ENCODE measurements around the gene DRC7. TPM values are rescaled to one million over a fixed set of nuclear protein-coding genes. Genes with fewer than 3 reads are reported as not detected.
A peak's percentile ranks its signal among the peaks of the same experiment; 100 is the strongest.
"Not testable (repeated sequence)": the region's sequence is repeated elsewhere in the genome, so short reads cannot be mapped to it uniquely, and the experiment has no call there.

DRC7 gene
- total RNA-seq, 1 donor from 2014 or later: 2.9 TPM

DNA sequence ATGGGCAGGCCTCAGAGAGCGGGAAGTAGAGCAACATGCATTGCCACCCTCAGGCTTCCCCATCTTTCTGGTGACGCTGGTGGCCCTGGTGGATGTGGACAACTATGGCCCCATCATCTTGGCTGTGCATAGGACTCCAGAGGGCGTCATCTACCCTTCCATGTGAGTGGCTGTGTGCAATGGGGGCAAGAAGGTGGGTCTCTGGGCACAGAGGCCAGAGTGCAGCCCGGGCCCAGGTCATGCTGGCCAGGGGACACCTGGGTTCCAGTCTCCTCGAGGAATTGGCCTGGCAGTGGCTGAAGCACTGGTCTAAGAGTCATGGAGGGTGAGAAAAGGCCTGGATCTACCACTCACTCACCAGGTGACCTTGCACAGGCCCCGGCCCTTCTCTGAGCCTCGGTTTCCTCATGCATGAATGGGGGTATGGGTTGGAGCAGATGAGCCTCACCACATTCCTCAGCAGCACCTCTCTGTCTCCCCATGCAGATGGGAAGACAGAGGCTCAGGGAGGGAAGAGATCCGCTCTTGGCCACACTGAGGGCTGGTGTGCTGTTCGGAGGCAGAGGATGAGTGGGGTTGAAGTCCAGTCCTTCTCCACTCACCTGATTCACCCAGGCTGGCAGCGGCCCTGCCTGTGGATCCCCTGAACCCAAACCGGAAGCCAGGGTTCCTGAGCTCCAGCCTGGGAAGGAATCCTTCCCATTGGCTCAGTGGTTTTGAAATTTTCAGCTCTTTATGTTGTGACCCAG is 33.7 kb upstream of the DRC7 start:
- DNase-seq (ENCODE audit: low read depth): no peak

DNA sequence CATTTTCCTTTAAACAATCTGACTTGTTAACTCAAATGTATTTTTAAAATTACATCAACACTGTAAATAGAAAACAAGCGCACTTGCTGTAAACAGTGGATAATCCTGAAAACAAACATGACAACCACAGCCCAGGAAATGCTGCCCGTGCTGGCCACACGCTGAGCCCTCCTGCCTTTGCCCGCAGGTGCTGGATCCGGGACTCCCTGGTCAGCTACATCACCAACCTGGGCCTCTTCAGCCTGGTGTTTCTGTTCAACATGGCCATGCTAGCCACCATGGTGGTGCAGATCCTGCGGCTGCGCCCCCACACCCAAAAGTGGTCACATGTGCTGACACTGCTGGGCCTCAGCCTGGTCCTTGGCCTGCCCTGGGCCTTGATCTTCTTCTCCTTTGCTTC is 33.1 kb upstream of the DRC7 start:
- no peak for DNase-seq (ENCODE audit: low read depth)

DNA sequence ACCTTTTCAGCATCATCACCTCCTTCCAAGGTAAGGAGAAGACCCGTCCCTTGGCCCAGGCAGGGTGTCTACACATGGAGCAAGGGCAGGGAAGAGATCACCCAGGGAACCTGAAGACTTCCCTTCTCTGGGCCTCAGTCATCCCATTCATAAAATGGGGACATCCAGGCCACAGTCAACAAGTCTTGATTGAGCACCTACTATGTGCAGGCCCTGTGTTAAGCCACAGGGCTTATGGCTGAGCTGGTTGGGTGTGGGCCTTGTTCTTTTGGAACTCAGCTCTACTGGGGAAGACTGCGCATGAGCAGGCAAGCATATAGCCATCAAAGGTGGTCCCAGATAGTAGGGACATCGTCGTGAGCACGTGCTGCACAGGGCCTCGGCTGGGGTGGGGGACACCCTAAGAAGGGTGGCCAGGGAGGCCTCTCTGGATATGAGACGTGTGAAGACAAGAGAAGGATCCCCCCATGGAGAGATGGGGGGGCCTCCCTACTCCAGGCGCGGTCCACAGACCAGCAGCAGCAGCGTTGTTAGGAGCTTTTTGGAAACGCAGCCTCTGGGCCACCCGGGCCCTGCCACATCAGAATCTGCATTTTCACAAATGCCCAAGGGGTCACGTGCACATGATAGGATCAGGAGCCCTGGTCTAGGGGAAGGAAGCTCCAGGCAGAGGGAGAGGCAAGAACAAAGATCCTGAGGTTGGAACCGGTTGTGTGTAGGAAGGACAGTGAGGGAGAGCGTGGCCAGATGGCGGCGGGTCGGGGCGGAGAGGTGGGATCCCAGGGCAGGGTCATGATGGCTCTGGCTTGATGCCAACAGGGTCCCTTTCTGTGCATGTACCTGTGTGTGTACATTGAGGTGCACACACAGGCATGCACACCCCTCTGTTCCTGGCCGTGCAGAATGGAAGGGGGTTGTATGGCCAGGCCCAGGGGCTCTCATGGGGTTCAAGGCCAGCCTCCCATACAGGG is 32.4 kb upstream of the DRC7 start:
- no peak for DNase-seq (ENCODE audit: low read depth)

DNA sequence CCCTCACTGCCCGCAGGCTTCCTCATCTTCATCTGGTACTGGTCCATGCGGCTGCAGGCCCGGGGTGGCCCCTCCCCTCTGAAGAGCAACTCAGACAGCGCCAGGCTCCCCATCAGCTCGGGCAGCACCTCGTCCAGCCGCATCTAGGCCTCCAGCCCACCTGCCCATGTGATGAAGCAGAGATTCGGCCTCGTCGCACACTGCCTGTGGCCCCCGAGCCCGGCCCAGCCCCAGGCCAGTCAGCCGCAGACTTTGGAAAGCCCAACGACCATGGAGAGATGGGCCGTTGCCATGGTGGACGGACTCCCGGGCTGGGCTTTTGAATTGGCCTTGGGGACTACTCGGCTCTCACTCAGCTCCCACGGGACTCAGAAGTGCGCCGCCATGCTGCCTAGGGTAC is 31.2 kb upstream of the DRC7 start:
- DNase-seq (ENCODE audit: low read depth): no peak

DNA sequence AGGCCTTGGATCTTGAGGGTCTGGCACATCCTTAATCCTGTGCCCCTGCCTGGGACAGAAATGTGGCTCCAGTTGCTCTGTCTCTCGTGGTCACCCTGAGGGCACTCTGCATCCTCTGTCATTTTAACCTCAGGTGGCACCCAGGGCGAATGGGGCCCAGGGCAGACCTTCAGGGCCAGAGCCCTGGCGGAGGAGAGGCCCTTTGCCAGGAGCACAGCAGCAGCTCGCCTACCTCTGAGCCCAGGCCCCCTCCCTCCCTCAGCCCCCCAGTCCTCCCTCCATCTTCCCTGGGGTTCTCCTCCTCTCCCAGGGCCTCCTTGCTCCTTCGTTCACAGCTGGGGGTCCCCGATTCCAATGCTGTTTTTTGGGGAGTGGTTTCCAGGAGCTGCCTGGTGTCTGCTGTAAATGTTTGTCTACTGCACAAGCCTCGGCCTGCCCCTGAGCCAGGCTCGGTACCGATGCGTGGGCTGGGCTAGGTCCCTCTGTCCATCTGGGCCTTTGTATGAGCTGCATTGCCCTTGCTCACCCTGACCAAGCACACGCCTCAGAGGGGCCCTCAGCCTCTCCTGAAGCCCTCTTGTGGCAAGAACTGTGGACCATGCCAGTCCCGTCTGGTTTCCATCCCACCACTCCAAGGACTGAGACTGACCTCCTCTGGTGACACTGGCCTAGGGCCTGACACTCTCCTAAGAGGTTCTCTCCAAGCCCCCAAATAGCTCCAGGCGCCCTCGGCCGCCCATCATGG is 30.5 kb upstream of the DRC7 start:
- DNase-seq (ENCODE audit: low read depth): no peak

DNA sequence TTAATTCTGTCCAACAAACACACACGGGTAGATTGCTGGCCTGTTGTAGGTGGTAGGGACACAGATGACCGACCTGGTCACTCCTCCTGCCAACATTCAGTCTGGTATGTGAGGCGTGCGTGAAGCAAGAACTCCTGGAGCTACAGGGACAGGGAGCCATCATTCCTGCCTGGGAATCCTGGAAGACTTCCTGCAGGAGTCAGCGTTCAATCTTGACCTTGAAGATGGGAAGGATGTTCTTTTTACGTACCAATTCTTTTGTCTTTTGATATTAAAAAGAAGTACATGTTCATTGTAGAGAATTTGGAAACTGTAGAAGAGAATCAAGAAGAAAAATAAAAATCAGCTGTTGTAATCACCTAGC is 30.0 kb upstream of the DRC7 start:
- DNase-seq (ENCODE audit: low read depth): no peak

DNA sequence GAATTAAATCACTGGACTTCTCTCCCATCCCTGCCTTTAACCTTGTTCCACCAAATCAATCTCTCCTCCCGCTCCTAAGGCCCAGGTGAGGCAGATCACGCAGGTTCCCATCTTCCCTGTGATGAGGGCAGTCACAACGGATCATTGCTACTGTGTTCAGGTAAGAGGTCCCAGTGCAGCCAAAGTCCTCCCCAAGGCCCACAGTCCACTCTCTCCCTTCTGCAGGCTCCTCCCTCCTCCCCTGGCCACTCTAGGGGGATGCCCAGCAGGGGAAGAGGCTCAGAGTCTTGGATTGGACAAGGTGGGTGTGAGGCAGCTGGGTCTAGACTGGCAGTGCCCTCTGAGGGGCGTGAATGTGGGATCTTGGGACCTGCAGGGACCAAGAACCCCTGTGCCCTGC is 29.1 kb upstream of the DRC7 start:
- no peak for DNase-seq (ENCODE audit: low read depth)

DNA sequence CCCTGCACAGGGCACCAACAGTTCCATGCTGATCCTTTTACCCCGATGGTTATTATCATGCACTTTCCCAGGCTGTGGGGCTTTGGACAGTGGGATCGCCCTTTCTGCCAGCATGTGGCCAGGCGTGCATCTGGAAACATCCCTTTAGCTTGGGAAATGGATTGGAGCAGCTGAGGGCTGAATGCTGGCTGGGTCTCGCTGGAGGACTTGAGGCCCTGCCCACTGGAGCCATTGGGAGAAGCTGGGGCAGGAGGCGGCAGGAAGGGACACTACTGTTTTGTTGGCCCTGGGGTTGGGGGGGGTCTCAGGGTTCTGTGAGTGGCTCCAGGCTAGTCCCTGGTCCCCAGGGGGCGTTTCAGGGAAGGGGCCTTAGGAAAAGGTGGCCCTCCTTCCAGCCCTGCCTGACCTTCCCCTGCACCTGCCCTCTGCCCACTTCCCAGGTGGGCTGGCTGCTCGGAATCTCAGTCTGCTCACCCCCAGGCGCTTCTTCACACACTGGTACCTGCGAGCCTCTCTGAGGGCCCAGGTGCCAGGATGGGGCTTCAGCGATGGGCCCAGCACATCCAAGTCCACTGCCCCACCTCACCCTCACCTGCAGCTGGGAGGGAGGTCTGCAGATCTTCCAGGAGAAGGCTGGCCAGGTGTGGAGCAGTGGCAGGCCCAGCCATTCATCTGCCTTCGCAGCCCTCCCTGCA is 28.1 kb upstream of the DRC7 start:
- DNase-seq (ENCODE audit: low read depth): no peak

DNA sequence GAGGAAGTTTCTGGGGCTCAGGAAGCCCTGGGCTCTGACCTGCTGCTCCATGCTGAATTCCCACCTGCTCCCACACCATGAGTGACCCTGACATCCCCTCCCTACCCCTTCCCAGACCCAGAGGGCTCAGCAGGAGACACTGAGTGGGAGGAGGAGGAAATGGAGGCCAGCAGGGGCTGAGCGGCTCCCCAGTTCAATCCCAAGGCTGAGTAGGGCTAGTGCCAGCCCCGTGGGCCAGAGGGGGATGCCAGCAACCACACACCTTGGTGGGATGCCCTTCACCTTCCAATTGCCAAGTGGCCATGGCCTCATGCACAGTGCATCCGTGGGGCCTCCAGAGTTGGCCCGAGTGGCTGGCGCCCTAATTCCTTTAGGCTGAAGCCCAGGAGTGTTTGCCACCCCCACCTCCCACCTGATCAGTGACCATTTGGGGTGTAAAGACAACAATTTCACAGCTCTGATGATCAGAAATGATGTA is 27.5 kb upstream of the DRC7 start:
- DNase-seq (ENCODE audit: low read depth): no peak

DNA sequence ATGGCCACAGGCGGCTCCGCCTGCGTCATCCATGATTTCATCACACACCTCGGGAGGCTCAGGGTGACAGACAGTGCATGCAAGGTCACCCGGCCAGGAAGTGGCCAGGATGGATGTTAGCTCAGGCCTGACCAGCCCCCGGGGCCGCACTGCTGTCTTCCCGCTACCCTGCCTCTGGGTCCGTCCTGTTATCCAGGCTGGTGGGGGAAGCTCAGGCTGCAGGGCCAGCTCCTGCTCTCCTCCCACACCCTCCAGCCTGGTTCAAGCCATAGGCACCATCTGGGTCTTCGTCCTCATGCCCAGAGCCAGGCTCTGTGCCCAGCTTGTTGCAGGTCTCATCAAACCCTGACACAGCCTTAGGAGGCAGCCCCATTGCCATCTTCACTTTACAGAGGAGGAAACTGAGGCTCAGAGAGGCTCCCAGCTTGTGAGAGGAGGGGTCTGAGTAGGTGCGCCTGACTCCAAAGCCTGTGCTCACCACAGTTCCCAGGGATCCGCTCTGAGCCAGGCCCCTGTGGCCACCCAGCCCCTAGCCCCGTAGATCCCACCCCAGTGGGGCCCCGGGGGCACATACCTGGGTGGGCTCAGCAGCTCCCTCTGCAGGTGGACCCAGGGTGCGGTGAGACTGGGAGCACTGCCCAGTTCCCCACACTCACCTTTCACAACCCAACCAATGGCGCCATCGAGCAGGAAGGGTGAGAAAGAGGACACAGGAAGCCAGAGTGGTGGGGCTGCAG is 26.9 kb upstream of the DRC7 start:
- peak; percentile 22 for DNase-seq (ENCODE audit: low read depth)

DNA sequence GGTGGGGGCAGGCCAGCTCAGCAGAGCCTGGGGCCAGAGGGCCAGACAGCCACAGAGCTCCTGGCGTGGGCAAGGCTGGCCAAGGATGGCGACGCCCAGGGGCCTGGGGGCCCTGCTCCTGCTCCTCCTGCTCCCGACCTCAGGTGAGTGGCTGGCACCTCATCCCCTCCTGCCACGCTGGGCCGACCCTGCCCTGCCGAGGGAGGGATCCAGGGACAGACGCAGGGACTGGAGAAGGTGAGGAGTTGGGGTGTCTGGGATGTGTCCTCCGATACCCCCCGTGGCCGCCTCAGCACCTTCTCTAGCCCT is 26.4 kb upstream of the DRC7 start, which contains the start of gene ADGRG3:
ADGRG3 (plus strand) TSS at position 44 of the 309 bp plus-strand sequence; CDS start at position 86, 42 bp downstream.
- no peak for DNase-seq (ENCODE audit: low read depth)

DNA sequence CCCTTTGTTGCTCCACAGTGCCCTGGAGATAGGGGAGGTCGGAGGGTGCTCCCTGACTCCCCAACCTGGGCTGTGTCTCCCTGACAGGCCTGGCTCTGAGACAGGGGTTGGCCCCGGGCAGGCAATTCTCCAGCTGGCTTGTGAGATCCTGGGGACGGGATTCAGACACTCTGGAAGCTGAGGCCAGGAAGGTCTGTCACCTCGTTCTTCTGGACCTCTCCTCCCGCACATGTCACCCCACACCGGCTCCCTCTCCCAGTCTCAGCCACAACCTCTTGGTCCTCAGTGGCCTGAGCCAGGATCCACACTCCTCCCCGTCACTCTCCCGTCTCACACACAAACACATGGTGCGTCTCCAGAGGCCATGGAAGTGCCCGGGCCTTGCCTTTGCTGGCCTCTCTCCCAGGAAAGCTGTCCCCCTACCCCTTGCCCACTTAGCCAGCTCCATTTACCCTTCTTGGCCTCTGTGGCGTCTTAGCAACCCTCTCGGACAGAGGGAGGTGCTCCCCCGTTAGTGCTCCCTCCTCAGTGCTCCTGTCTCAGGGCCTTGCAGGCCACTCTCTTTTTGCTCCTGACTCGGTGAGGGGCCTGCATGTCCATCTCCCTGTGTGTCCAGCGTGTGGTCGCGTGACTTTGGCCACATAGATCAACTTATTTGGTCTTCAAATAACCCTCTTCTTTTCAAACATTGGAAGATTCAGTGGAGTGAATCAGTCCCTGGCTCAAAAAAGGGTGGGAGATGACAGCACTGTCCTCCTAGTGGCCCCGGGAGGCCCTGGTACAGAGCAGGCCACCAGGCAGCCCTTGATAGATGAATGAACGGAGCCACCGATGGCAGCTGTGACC is 25.8 kb upstream of the DRC7 start:
- no peak for DNase-seq (ENCODE audit: low read depth)

DNA sequence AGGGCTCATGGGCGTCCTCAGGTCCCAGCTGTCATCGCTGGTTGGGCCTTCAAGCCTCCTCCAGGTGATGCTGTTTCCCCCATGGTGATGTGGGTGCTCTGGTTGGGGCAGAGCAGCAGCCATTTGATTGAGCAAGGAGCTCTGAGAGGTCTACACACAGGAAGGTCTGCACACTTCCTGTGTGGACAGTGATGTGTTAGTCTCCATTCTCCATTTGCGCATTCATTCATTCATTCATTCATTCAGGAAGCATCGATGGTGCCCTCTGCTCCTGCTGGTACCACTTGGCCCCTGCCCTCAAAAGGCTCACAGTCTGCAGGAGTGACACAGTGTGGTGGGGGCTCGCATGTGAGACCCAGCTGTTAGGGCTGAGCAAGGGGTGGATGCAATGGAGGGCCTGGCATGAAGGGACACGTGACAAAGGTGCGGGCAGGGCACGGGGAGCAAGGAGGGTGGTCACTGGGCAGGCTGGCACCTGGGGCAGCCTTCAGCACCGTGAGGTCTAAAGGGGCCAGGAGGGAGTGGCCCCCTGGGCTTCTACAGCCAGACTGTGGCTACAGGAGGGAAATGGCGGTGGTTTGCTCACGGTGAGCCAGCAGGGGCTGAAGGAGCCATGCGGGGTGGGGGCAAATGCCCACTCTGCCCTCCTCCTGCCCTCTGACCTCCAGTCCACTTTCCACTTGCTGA is 25.0 kb upstream of the DRC7 start:
- DNase-seq (ENCODE audit: low read depth): no peak

DNA sequence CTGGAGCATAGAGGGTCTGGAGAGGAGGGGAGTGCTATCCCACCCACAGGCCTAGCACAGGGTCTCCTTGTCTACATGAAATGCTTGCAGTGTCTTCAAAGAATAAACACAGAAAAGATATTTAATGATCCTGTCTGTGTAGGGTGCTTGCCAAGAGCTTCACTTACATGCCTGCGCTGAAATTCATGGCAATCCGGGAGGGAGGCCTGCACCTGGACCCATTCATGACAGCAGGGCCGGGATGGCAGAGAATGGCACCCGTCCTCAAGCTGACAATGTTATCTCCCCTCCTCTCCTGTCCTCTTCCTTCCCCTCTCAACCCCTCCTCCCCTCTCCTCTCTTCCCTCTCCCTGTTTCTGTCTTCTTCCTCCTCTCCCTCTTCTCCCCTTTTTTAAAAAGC is 24.4 kb upstream of the DRC7 start:
- no peak for DNase-seq (ENCODE audit: low read depth)

DNA sequence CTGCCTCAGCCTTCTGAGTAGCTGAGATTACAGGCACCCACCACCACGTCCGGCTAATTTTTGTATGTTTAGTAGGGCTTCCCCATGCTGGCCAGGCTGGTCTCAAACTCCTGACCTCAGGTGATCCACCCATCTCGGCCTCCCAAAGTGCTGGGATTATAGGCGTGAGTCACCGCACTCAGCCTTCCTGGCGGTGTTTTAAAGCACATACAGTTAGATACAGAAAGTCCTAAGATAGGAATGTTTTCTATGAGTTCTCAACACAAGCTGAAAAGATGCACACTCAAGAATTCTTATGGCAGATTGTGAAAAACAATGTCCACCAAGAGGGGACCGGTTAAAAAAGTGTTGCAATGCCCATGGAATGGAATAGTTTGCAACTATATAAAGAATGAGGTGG is 23.2 kb upstream of the DRC7 start:
- not testable (repeated sequence) for DNase-seq (ENCODE audit: low read depth)

DNA sequence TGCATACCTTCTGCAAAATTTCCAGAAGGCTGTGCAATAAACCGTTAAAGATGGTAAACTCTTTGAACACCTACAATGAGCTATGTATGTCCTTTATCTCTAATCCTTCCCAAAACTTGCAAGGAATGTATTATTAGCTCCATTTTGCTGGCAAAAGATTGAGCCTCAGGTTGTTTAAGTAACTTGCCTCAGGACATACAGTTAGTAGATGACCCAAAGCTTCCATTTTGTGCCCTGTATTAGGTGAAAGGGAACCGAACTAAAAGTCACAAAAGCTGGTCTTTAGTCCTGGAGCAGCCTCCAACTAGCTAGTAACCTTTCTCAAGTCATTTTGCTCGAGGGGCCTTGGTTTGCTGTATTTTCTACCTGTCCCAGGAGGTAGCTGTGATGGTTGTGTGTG is 22.2 kb upstream of the DRC7 start:
- no peak for DNase-seq (ENCODE audit: low read depth)

DNA sequence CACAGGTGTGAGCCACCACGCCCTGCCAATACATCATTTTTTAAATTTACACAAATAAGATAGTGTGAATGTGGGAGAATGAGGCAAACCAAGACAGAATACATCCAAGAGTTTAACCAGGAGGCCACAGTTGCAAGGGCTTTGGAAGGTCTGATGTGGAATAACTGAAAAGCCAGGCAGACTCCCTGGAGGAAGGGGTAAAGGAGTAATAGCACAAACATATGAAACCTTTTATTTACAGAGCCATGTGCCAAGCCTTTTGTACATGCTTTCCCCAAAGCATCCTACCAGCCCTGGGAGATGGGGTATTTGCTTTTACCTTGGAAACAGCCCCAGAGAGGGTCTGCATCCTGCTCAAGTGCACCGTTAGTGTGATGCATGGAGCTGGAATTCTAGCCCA is 21.8 kb upstream of the DRC7 start:
- DNase-seq (ENCODE audit: low read depth): no peak

DNA sequence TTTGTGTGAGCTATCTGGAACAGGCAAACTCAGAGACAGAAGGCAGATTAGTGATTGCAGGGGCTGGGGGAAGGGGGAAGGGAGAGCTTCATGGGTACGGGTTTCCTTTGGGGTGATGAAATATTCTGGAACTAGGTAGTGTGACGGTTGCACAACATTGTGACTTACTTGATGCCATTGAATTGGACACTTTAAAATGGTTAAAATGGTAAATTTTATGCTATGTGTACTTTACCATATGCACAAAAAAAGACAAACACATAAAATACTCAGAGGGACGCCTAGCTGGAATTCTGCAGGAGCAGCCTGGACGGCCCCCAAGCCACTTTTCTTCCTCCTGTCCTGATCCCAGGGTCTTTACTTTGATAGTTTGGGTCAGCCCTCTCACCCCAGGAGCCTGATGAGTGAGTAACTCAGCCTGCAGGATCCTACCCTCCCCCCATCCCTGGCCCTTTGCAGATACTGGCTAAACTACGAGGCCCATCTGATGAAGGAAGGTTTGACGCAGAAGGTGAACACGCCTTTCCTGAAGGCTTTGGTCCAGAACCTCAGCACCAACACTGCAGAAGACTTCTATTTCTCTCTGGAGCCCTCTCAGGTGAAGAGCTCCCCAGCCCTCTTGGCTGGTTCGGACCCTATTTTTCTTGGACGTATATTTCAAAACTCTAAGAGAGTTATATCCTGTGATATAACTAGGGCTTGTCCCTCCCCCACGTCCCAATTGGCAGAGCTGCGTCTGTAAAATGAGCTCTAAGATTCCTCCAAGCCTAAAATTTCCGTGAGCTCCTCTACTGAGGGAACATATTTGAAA is 18.7 kb upstream of the DRC7 start:
- DNase-seq (ENCODE audit: low read depth): no peak

All from renal cortical epithelial cell (primary cell).